ENCODE data around the gene SKIDA1.

SKIDA1 gene

GRCh38 chr10:21475393-21475792 is 50.1 kb downstream of the SKIDA1 start:
- DNase-seq, result no peak

DNA sequence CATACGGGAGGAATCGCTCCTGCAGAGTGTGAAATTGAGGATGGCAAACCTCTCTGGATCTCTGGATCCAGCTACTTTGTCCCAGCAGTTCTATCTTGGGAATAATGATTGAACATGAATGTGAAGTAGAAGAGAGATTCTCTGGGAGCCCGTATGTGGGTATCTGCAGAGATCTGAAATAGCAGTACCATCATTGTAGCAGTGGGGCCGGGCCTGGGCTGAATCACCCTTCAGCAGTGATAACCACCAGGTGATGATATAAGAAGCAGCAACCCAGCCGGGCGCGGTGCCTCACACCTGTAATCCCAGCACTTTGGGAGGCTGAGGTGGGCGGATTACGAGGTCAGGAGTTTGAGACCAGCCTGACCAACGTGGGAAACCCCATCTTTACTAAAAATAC is 51.9 kb downstream of the SKIDA1 start:
- no peak for DNase-seq

DNA sequence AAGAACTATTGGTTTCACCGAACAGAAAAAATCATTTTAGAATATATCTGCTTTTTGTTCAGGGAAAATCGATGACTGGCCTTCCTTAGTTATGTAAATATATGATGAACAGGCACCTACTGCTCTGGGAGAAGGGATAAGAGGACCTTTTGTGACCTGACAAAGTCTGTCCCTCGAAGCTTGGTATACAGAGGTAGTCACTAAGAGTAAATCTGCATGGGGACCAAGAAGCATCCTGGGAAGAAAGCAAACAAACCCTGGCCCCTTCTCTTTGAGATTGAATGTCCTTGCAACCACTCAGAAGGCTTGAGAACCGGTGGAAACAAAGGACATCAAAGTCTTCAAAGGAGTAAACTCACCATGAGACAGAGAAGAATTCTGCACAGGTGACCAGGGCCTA is 52.3 kb downstream of the SKIDA1 start:
- DNase-seq, result no peak

DNA sequence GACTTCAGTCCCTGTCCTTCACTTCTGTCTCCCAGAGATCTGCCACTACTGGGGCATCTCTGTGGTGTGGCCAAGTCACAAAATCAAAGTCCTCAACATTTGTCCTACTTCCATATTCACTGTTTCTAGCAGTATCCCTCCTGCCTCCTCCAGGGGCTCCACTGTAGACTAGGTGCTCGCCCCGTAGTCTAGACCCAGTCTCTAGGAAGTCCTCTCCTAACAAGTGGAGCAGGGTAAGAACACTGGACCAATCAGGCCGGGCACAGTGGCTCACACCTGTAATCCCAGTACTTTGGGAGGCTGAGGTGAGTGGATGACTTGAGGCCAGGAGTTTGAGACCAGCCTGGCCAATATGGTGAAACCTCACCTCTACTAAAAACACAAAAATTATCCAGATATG is 57.4 kb downstream of the SKIDA1 start:
- no peak for DNase-seq

DNA sequence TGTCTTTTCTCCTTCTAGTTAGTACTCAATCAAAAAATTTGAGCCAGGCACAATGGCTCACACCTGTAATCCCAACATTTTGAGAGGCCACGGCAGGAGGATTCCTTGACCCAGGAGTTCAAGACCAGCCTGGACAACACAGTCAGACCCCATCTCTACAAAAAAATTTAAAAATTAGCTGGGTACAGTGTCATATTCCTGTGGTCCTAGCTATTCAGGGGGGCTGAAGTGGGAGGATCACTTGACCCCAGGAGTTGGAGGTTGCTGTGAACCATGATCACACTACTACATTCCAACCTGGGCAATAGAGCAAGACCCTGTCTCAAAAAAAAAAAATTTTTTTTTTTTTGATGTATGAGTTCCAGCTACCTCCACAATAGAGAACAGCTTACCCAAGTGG is 57.8 kb downstream of the SKIDA1 start:
- DNase-seq, result no peak

DNA sequence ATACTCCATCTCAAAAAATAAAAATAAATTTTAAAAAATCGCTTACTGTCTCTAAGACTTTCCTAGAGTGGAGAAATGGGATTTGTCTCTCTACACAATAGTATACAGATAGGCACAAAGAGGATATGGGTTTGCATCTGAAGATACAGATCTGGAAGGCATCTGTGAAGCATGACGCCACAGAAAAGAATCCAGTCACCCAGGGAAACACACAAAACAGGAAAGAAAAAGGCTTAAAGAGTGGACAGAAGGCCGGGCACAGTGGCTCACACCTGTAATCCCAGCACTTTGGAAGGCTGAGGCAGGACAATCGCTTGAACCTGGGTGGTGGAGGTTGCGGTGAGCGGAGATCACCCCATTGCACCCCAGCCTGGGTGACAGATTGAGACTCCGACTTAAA is 61.3 kb downstream of the SKIDA1 start:
- DNase-seq, result no peak

Measured in stimulated activated CD4-positive, alpha-beta T cell treated with anti-CD3 and anti-CD28 coated beads, Interleukin-4, amount 100 ng/mL, for 4 hours (primary cell).